ENCODE data around the gene SREBF1. TPM values are rescaled to one million over a fixed set of nuclear protein-coding genes. Genes with fewer than 3 reads are reported as not detected.

The SREBF1 gene
- total and polyA plus RNA-seq, 2 experiments from 2014 or later, result 39.6 to 85.3 TPM

DNA sequence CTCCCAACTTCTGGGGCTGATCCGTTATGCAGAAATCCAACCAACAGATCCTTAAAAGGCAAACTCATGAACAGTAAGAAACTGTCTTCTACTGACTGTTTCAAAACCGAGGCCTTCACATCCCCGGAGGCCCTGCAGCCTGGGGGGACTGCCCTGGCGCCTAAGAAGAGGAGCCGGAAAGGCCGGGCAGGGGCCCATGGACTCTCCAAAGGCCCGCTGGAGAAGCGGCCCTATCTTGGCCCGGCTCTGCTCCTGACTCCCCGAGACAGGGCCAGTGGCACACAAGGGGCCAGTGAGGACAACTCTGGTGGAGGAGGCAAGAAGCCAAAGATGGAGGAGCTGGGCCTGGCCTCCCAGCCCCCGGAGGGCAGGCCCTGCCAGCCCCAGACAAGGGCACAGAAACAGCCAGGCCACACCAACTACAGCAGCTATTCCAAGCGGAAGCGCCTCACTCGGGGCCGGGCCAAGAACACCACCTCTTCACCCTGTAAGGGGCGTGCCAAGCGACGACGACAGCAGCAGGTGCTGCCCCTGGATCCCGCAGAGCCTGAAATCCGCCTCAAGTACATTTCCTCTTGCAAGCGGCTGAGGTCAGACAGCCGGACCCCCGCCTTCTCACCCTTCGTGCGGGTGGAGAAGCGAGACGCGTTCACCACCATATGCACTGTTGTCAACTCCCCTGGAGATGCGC is 39.5 kb downstream of the SREBF1 start:
- Histone ChIP-seq H3K4me2 (no peak overlapping the region), H3K4me3 (no peak overlapping the region), H3K27ac (ENCODE audit: low read depth) (no peak overlapping the region), H3K9me2 (ENCODE audit: insufficient read depth) (no peaks in the 10 kb centered on the region), H3K36me3 (ENCODE audit: insufficient read depth) (no peaks in the 10 kb centered on the region), H2AFZ (no peak overlapping the region), H3K4me1 (ENCODE audit: insufficient read depth) (peaks cover under 1% of the 10 kb centered on the region; the same call in 1 of the 2 replicates), H3K27me3 (ENCODE audit: insufficient read depth) (peaks cover 6% of the 10 kb centered on the region; the same call in 1 of the 2 replicates), H3F3A (replicated peaks; ENCODE audit: low read depth) (no peaks in the 10 kb centered on the region), H4K20me1 (replicated peaks; ENCODE audit: insufficient read depth) (no peaks in the 10 kb centered on the region), H3K79me2 (replicated peaks; ENCODE audit: insufficient read depth) (no peaks in the 10 kb centered on the region)
- Mint-ChIP-seq H3K27ac (no peak overlapping the region), H3K4me1 (peaks cover 22% of the 10 kb centered on the region), H3K4me3 (no peak overlapping the region), H3K9me3 (no peaks in the 10 kb centered on the region; the same call in 2 of the 3 replicates), H3K27me3 (ENCODE audit: insufficient read depth, low read depth, poor library complexity) (peaks cover 13% of the 10 kb centered on the region), H3K36me3 (ENCODE audit: low read depth) (no peaks in the 10 kb centered on the region)
- ATAC-seq (no peak), DNase-seq (ENCODE audit: low spot score) (no peak)
- TF ChIP-seq NANOG (IDR thresholded peaks at IDR 0.05; ENCODE audit: borderline replicate concordance), result no peak
- no peak for TF ChIP-seq STAT1 (IDR thresholded peaks at IDR 0.05; ENCODE audit: unreplicated experiment)
- no peak for TF ChIP-seq JUNB (IDR thresholded peaks at IDR 0.05; ENCODE audit: unreplicated experiment)
- no peak for TF ChIP-seq EZH2 (IDR thresholded peaks at IDR 0.05; ENCODE audit: low read depth, unreplicated experiment)
- TF ChIP-seq REST (IDR thresholded peaks at IDR 0.05; ENCODE audit: unreplicated experiment), result no peak
- no peak for TF ChIP-seq CREB1 (CRISPR knock-in tag; IDR thresholded peaks at IDR 0.05; ENCODE audit: low read depth)
- TF ChIP-seq, protein P1, sequence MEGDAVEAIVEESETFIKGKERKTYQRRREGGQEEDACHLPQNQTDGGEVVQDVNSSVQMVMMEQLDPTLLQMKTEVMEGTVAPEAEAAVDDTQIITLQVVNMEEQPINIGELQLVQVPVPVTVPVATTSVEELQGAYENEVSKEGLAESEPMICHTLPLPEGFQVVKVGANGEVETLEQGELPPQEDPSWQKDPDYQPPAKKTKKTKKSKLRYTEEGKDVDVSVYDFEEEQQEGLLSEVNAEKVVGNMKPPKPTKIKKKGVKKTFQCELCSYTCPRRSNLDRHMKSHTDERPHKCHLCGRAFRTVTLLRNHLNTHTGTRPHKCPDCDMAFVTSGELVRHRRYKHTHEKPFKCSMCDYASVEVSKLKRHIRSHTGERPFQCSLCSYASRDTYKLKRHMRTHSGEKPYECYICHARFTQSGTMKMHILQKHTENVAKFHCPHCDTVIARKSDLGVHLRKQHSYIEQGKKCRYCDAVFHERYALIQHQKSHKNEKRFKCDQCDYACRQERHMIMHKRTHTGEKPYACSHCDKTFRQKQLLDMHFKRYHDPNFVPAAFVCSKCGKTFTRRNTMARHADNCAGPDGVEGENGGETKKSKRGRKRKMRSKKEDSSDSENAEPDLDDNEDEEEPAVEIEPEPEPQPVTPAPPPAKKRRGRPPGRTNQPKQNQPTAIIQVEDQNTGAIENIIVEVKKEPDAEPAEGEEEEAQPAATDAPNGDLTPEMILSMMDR (conservative IDR thresholded peaks at IDR 0.05; ENCODE audit: low read depth in 2 of 2), result no peak
- TF ChIP-seq, protein P2, sequence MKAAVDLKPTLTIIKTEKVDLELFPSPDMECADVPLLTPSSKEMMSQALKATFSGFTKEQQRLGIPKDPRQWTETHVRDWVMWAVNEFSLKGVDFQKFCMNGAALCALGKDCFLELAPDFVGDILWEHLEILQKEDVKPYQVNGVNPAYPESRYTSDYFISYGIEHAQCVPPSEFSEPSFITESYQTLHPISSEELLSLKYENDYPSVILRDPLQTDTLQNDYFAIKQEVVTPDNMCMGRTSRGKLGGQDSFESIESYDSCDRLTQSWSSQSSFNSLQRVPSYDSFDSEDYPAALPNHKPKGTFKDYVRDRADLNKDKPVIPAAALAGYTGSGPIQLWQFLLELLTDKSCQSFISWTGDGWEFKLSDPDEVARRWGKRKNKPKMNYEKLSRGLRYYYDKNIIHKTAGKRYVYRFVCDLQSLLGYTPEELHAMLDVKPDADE (IDR thresholded peaks at IDR 0.05), result no peak
- no peak for TF ChIP-seq ZNF114 (CRISPR knock-in tag; IDR thresholded peaks at IDR 0.05)
- TF ChIP-seq ZNF331 (CRISPR knock-in tag; IDR thresholded peaks at IDR 0.05; ENCODE audit: low read depth), result no peak
